ENCODE results near the gene STK33. TPM values are rescaled to one million over a fixed set of nuclear protein-coding genes. Genes with fewer than 3 reads are reported as not detected.
A peak's percentile ranks its signal among the peaks of the same experiment; 100 is the strongest.

The STK33 gene
- polyA plus RNA-seq, 1 donor from 2014 or later: 13.9 TPM

GRCh38 chr11:8408151-8408941 lies 185.7 kb downstream of the STK33 start:
- no peak overlapping the region for H3K27ac ChIP-seq (ENCODE audit: low read length)
- H3F3A ChIP-seq (ENCODE audit: insufficient read depth, low read length, poor library complexity, severe bottlenecking): no peaks in the 10 kb centered on the region
- H3K27me3 ChIP-seq (ENCODE audit: insufficient read depth, low read depth, low read length): no peaks in the 10 kb centered on the region
- H3K36me3 ChIP-seq (ENCODE audit: insufficient read depth, low read length): no peaks in the 10 kb centered on the region
- no peak overlapping the region for H3K4me2 ChIP-seq (ENCODE audit: low read length)
- H4K20me1 ChIP-seq (ENCODE audit: insufficient read depth): no peaks in the 10 kb centered on the region
- no peaks in the 10 kb centered on the region for H3K9me3 ChIP-seq (ENCODE audit: low read length)
- no peaks in the 10 kb centered on the region for H3K79me2 ChIP-seq (replicated peaks; ENCODE audit: insufficient read depth, low read length)
- H3K9ac ChIP-seq (ENCODE audit: low read length): no peak overlapping the region
- no peak for TF ChIP-seq TAF1 (IDR thresholded peaks at IDR 0.05; ENCODE audit: low read depth)
- no peak for TF ChIP-seq EZH2 (IDR thresholded peaks at IDR 0.05; ENCODE audit: borderline replicate concordance, insufficient read depth, low read length, poor library complexity, severe bottlenecking)
- no peak for TF ChIP-seq MXI1 (conservative IDR thresholded peaks at IDR 0.05; ENCODE audit: poor library complexity, severe bottlenecking)
- H3K9me2 ChIP-seq (ENCODE audit: insufficient read depth, low read length): no peaks in the 10 kb centered on the region
- no peak overlapping the region for H3K4me3 ChIP-seq (ENCODE audit: low read length)
- no peak overlapping the region for H2AFZ ChIP-seq (ENCODE audit: low read depth, low read length)

- TF ChIP-seq SMC3 (conservative IDR thresholded peaks at IDR 0.05; ENCODE audit: poor library complexity) (no peak), POLR2AphosphoS5 (IDR thresholded peaks at IDR 0.05) (no peak)
- no peak overlapping the region for H3K4me3 ChIP-seq (ENCODE audit: low read length)
- H3K79me2 ChIP-seq (replicated peaks; ENCODE audit: insufficient read depth, low read length): no peaks in the 10 kb centered on the region
- H2AFZ ChIP-seq (ENCODE audit: low read depth, low read length): no peak overlapping the region
- H3K9ac ChIP-seq (ENCODE audit: low read length): no peak overlapping the region
- H3F3A ChIP-seq (ENCODE audit: insufficient read depth, low read length, poor library complexity, severe bottlenecking): no peaks in the 10 kb centered on the region
- no peaks in the 10 kb centered on the region for H3K9me3 ChIP-seq (ENCODE audit: low read length)
- no peaks in the 10 kb centered on the region for H4K20me1 ChIP-seq (ENCODE audit: insufficient read depth)
- H3K27ac ChIP-seq (ENCODE audit: low read length): peak overlapping the region; percentile 9
- H3K9me2 ChIP-seq (ENCODE audit: insufficient read depth, low read length): no peaks in the 10 kb centered on the region
- no peaks in the 10 kb centered on the region for H3K36me3 ChIP-seq (ENCODE audit: insufficient read depth, low read length)
- no peaks in the 10 kb centered on the region for H3K27me3 ChIP-seq (ENCODE audit: insufficient read depth, low read depth, low read length)
- H3K4me2 ChIP-seq (ENCODE audit: low read length): no peak overlapping the region
Measured at GRCh38 chr11:8403310-8403709, 190.7 kb downstream of the STK33 start.

GRCh38 chr11:8392886-8393285 lies 201.1 kb downstream of the STK33 start:
- H3K9ac ChIP-seq (ENCODE audit: low read length): no peak overlapping the region
- H3K27me3 ChIP-seq (ENCODE audit: insufficient read depth, low read depth, low read length): no peaks in the 10 kb centered on the region
- no peaks in the 10 kb centered on the region for H3K79me2 ChIP-seq (replicated peaks; ENCODE audit: insufficient read depth, low read length)
- no peaks in the 10 kb centered on the region for H3K36me3 ChIP-seq (ENCODE audit: insufficient read depth, low read length)
- no peaks in the 10 kb centered on the region for H4K20me1 ChIP-seq (ENCODE audit: insufficient read depth)
- no peaks in the 10 kb centered on the region for H3F3A ChIP-seq (ENCODE audit: insufficient read depth, low read length, poor library complexity, severe bottlenecking)
- no peak overlapping the region for H3K27ac ChIP-seq (ENCODE audit: low read length)
- no peak overlapping the region for H3K4me2 ChIP-seq (ENCODE audit: low read length)
- no peak overlapping the region for H2AFZ ChIP-seq (ENCODE audit: low read depth, low read length)
- H3K9me3 ChIP-seq (ENCODE audit: low read length): no peaks in the 10 kb centered on the region
- H3K4me3 ChIP-seq (ENCODE audit: low read length): no peak overlapping the region
- no peaks in the 10 kb centered on the region for H3K9me2 ChIP-seq (ENCODE audit: insufficient read depth, low read length)
- TF ChIP-seq REST (IDR thresholded peaks at IDR 0.05; ENCODE audit: borderline replicate concordance): no peak
- TF ChIP-seq SMC3 (conservative IDR thresholded peaks at IDR 0.05; ENCODE audit: poor library complexity): no peak
- no peak for TF ChIP-seq CTCF (IDR thresholded peaks at IDR 0.05; ENCODE audit: poor library complexity, severe bottlenecking)
- no peak for TF ChIP-seq TAF1 (IDR thresholded peaks at IDR 0.05; ENCODE audit: low read depth)
- no peak for TF ChIP-seq MXI1 (conservative IDR thresholded peaks at IDR 0.05; ENCODE audit: poor library complexity, severe bottlenecking)

All from neural cell (in vitro differentiated cells).